ENCODE measurements around the gene CALHM3. TPM values are rescaled to one million over a fixed set of nuclear protein-coding genes. Genes with fewer than 3 reads are reported as not detected.

Gene CALHM3
- total RNA-seq, 1 donor from 2014 or later: not detected

GRCh38 chr10:103493916-103494877 is 15.2 kb upstream of the CALHM3 start:
- TF ChIP-seq CTCF (IDR thresholded peaks at IDR 0.05): no peak
- TF ChIP-seq POLR2AphosphoS5 (IDR thresholded peaks at IDR 0.05; ENCODE audit: insufficient read depth in 1 of 2, low read depth in 1 of 2): no peak
- no peak for TF ChIP-seq POLR2A (IDR thresholded peaks at IDR 0.05)
- intact Hi-C loops (cut with DNase I): no loop called here
- no peaks in the 10 kb centered on the region for H3K9me3 ChIP-seq
- peak overlapping the region; percentile 71 for H3K27ac ChIP-seq
- no peak for DNase-seq (ENCODE audit: extremely low spot score in 2 of 2)
- no peaks in the 10 kb centered on the region for H3K27me3 ChIP-seq
- peaks cover 39% of the 10 kb centered on the region for H3K4me1 ChIP-seq
- no peaks in the 10 kb centered on the region for H3K36me3 ChIP-seq
- H3K4me3 ChIP-seq: peak overlapping the region; percentile 59 to 69

- Histone ChIP-seq H3K4me1 (peaks cover 39% of the 10 kb centered on the region), H3K27me3 (no peaks in the 10 kb centered on the region), H3K9me3 (no peaks in the 10 kb centered on the region), H3K4me3 (peak within 1 kb of the TSS; percentile 59 to 69), H3K36me3 (no peaks in the 10 kb centered on the region), H3K27ac (peak within 1 kb of the TSS; percentile 71)
- no peak for TF ChIP-seq POLR2A (IDR thresholded peaks at IDR 0.05)
- peak in 1 of 2 donors; percentile 52 for TF ChIP-seq POLR2AphosphoS5 (IDR thresholded peaks at IDR 0.05; ENCODE audit: insufficient read depth in 1 of 2, low read depth in 1 of 2)
- intact Hi-C loops (cut with DNase I): no loop called here
- DNase-seq (ENCODE audit: extremely low spot score in 2 of 2): no peak
These were observed 14.4 kb upstream of the CALHM3 start, which contains the start of gene NEURL1 for GRCh38 chr10:103493362-103493915. NEURL1 (plus strand) TSS chr10:103493705; CDS start chr10:103494388, 683 bp downstream.

GRCh38 chr10:103492655-103493261 is 13.7 kb upstream of the CALHM3 start:
- peak overlapping the region; percentile 59 to 69 for H3K4me3 ChIP-seq
- H3K9me3 ChIP-seq: no peaks in the 10 kb centered on the region
- H3K27me3 ChIP-seq: no peaks in the 10 kb centered on the region
- H3K36me3 ChIP-seq: no peaks in the 10 kb centered on the region
- peaks cover 39% of the 10 kb centered on the region for H3K4me1 ChIP-seq
- no peak for TF ChIP-seq POLR2A (IDR thresholded peaks at IDR 0.05)
- no peak for TF ChIP-seq CTCF (IDR thresholded peaks at IDR 0.05)
- no peak for TF ChIP-seq POLR2AphosphoS5 (IDR thresholded peaks at IDR 0.05; ENCODE audit: insufficient read depth in 1 of 2, low read depth in 1 of 2)
- peak overlapping the region; percentile 71 for H3K27ac ChIP-seq
- intact Hi-C loops (cut with DNase I): no loop called here
- no peak for DNase-seq (ENCODE audit: extremely low spot score in 2 of 2)

- no peak for DNase-seq (ENCODE audit: extremely low spot score in 2 of 2)
- H3K27ac ChIP-seq: peak overlapping the region; percentile 71
- intact Hi-C loops (cut with DNase I): no loop called here
- H3K36me3 ChIP-seq: no peaks in the 10 kb centered on the region
- no peaks in the 10 kb centered on the region for H3K9me3 ChIP-seq
- peaks cover 39% of the 10 kb centered on the region for H3K4me1 ChIP-seq
- no peaks in the 10 kb centered on the region for H3K27me3 ChIP-seq
- H3K4me3 ChIP-seq: no peak overlapping the region
- TF ChIP-seq CTCF (IDR thresholded peaks at IDR 0.05): no peak
- TF ChIP-seq POLR2A (IDR thresholded peaks at IDR 0.05): no peak
- peak; percentile 41 to 66 for TF ChIP-seq POLR2AphosphoS5 (IDR thresholded peaks at IDR 0.05; ENCODE audit: insufficient read depth in 1 of 2, low read depth in 1 of 2)
These were observed 12.8 kb upstream of the CALHM3 start for GRCh38 chr10:103491729-103492364.

GRCh38 chr10:103490986-103491314 is 11.9 kb upstream of the CALHM3 start:
- H3K9me3 ChIP-seq: no peaks in the 10 kb centered on the region
- H3K27ac ChIP-seq: no peak overlapping the region
- no peak overlapping the region for H3K4me3 ChIP-seq
- TF ChIP-seq POLR2A (IDR thresholded peaks at IDR 0.05) (no peak), CTCF (IDR thresholded peaks at IDR 0.05) (no peak), POLR2AphosphoS5 (IDR thresholded peaks at IDR 0.05; ENCODE audit: insufficient read depth in 1 of 2, low read depth in 1 of 2) (no peak)
- no peak for DNase-seq (ENCODE audit: extremely low spot score in 2 of 2)
- intact Hi-C loops (cut with DNase I): no loop called here
- H3K36me3 ChIP-seq: no peaks in the 10 kb centered on the region
- H3K27me3 ChIP-seq: no peaks in the 10 kb centered on the region
- peaks cover 39% of the 10 kb centered on the region for H3K4me1 ChIP-seq
